ENCODE data around the gene ASXL2.

Gene ASXL2

GRCh38 chr2:25760297-25760696, 118.0 kb downstream of the ASXL2 start:
- H3K4me3 ChIP-seq (ENCODE audit: low read length) = no peak overlapping the region
- no peak for TF ChIP-seq CTCF (conservative IDR thresholded peaks at IDR 0.05; ENCODE audit: low read depth, low read length)
- no peak for DNase-seq (ENCODE audit: low read depth)

- no peak for DNase-seq (ENCODE audit: low read depth)
Observed at GRCh38 chr2:25758348-25758747, 119.9 kb downstream of the ASXL2 start.

DNA sequence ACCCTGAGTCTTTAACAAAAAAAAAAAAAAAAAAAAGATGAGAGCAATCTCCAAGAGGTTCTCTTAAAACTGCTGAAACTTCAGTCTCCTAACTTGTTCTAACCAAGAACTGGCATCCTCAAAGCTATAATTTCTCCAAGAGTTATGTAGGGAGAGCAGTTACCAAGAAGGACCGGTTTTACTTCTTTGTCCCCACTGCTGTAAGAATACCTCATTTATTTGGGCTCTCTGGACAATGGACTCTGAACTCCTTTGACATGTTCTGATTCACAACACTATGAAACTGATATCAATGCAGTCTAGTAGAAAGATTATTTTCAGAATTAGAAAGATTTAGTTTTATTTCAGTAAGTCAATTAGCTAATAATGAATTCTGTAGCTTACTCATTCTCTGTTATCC, 120.4 kb downstream of the ASXL2 start:
- no peak overlapping the region for H3K4me3 ChIP-seq (ENCODE audit: low read length)
- no peak for TF ChIP-seq CTCF (conservative IDR thresholded peaks at IDR 0.05; ENCODE audit: low read depth, low read length)
- no peak for DNase-seq (ENCODE audit: low read depth)

More at GRCh38 chr2:25758348-25758747, 119.9 kb downstream of the ASXL2 start:
- TF ChIP-seq CTCF (conservative IDR thresholded peaks at IDR 0.05; ENCODE audit: low read depth, low read length) = no peak
- H3K4me3 ChIP-seq (ENCODE audit: low read length) = no peak overlapping the region

DNA sequence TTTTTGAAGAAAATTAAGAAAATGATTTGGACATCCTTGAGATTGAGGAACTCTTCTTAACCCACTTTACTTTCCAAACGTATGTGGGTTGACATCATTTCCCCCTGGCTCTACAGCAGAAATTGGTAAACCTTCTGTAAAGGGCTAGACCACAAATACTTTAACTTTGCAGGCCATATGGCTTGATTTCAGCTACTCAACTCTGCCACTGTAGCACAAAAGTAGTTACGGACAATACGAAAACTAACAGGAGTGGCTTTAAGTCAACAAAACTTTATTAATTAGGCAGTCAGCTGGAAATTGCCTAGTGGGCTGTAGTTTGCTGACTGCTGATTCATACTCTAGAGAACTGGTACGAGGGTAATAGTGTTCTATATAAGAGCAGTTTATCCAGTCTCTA, 121.8 kb downstream of the ASXL2 start:
- no peak overlapping the region for H3K4me3 ChIP-seq (ENCODE audit: low read length)
- TF ChIP-seq CTCF (conservative IDR thresholded peaks at IDR 0.05; ENCODE audit: low read depth, low read length) = no peak
- DNase-seq (ENCODE audit: low read depth) = no peak

GRCh38 chr2:25749676-25750075, 128.6 kb downstream of the ASXL2 start:
- no peak for TF ChIP-seq CTCF (conservative IDR thresholded peaks at IDR 0.05; ENCODE audit: low read depth, low read length)
- no peak for DNase-seq (ENCODE audit: low read depth)
- H3K4me3 ChIP-seq (ENCODE audit: low read length) = no peak overlapping the region

GRCh38 chr2:25744055-25744454, 134.2 kb downstream of the ASXL2 start:
- no peak overlapping the region for H3K4me3 ChIP-seq (ENCODE audit: low read length)
- DNase-seq (ENCODE audit: low read depth) = no peak
- TF ChIP-seq CTCF (conservative IDR thresholded peaks at IDR 0.05; ENCODE audit: low read depth, low read length) = no peak

- TF ChIP-seq CTCF (conservative IDR thresholded peaks at IDR 0.05; ENCODE audit: low read depth, low read length) = no peak
- no peak for DNase-seq (ENCODE audit: low read depth)
- H3K4me3 ChIP-seq (ENCODE audit: low read length) = no peak overlapping the region
Observed at GRCh38 chr2:25743132-25743830, 135.0 kb downstream of the ASXL2 start.

All from retinal pigment epithelial cell (primary cell).